SU-DHL-6 (cell line): ENCODE results near the gene THSD4.

Experiments used
- CTCF ChIP-seq: fragments of 200-600 bp; sonication (generic); IDR thresholded peaks from one replicate; pipeline ENCODE4 v1.5.1; 2017; ENCODE audit warnings: antibody characterized with exemption, mild to moderate bottlenecking, low read length, moderate library complexity; ENCODE audit not compliant: insufficient read depth, poor library complexity, severe bottlenecking
- EZH2phosphoT487 ChIP-seq: fragments of 200-600 bp; sonication (generic), shearing (Covaris generic); conservative IDR thresholded peaks from 2 replicates; pipeline ENCODE4 v1.6.1; 2018; ENCODE audit warnings: mild to moderate bottlenecking, antibody characterized with exemption, low read length, moderate library complexity, mixed read lengths

DNA sequence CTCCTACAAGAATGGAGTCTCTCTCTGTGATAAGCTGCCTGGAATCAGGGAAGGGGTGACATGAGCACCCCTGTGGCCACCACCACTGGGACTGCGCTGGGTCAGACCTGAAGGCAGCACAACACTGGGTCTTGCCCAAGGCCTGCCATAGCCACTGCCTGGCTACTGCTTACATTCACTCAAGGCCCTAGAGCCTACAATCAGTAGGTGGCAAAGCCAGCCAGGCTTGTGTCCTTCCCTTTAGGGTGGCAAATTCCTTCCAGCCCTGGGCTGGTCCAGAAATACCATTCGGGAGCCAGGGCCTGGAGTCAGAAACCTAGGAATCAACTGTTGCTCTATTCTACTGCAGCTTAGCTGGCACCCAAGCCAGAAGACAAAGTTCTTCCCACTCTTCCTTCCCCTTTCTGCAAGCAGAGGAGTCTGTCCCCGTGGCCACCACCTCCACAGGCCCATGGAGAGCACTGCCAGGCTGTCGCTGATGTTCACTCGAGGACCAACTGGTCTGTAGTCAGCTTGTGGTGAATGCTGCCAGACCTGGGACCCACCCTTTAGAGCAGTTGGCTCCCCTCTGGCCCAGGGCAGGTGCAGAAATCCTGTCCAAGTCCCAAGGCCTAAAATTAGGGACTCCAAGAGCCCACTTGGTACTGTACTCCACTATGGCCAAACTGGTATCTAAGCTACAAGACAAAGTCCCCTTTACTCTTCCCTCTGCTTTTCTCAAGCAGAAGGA is 307.4 kb downstream of the THSD4 start:
- TF ChIP-seq CTCF (no peak), EZH2phosphoT487 (no peak)
